ENCODE measurements around the gene GFOD2.

Gene GFOD2

DNA sequence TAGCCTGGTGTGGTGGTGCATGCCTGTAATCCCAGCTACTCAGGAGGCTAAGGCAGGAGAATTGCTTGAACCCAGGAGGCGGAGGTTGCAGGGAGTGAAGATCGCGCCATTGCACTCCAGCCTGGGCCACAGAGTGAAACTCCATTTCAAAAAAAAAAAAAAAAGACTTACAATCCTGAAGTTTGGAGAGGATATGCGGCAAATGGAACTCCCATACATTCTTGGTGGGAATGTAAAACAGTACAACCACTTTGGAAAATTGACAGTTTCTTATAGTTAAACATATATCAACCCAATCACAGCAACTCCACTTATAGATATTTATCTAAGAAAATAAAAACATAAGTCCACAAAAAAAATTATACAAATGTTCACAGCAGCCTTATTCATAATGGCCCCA, 11.9 kb downstream of the GFOD2 start:
- ATAC-seq: no peak
- TF ChIP-seq GLIS3 (CRISPR knock-in tag; IDR thresholded peaks at IDR 0.05) (no peak), TCF4 (CRISPR knock-in tag; IDR thresholded peaks at IDR 0.05; ENCODE audit: borderline replicate concordance) (no peak), CSRNP3 (CRISPR knock-in tag; IDR thresholded peaks at IDR 0.05) (no peak), CSDC2 (CRISPR knock-in tag; IDR thresholded peaks at IDR 0.05) (no peak), OSR1 (CRISPR knock-in tag; IDR thresholded peaks at IDR 0.05) (no peak), ESRRG (CRISPR knock-in tag; IDR thresholded peaks at IDR 0.05) (no peak)

- TF ChIP-seq ISL1 (CRISPR knock-in tag; IDR thresholded peaks at IDR 0.05) (no peak), RARB (CRISPR knock-in tag; IDR thresholded peaks at IDR 0.05) (no peak), ZNF8 (CRISPR knock-in tag; IDR thresholded peaks at IDR 0.05) (no peak), SNAI2 (CRISPR knock-in tag; IDR thresholded peaks at IDR 0.05) (no peak), ZC3H10 (CRISPR knock-in tag; IDR thresholded peaks at IDR 0.05) (no peak)
- TF ChIP-seq, protein P1, sequence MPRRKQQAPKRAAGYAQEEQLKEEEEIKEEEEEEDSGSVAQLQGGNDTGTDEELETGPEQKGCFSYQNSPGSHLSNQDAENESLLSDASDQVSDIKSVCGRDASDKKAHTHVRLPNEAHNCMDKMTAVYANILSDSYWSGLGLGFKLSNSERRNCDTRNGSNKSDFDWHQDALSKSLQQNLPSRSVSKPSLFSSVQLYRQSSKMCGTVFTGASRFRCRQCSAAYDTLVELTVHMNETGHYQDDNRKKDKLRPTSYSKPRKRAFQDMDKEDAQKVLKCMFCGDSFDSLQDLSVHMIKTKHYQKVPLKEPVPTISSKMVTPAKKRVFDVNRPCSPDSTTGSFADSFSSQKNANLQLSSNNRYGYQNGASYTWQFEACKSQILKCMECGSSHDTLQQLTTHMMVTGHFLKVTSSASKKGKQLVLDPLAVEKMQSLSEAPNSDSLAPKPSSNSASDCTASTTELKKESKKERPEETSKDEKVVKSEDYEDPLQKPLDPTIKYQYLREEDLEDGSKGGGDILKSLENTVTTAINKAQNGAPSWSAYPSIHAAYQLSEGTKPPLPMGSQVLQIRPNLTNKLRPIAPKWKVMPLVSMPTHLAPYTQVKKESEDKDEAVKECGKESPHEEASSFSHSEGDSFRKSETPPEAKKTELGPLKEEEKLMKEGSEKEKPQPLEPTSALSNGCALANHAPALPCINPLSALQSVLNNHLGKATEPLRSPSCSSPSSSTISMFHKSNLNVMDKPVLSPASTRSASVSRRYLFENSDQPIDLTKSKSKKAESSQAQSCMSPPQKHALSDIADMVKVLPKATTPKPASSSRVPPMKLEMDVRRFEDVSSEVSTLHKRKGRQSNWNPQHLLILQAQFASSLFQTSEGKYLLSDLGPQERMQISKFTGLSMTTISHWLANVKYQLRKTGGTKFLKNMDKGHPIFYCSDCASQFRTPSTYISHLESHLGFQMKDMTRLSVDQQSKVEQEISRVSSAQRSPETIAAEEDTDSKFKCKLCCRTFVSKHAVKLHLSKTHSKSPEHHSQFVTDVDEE (CRISPR knock-in tag; IDR thresholded peaks at IDR 0.05): no peak
- no peak for ATAC-seq
These were observed 15.0 kb downstream of the GFOD2 start for GRCh38 chr16:67704110-67704509.

GRCh38 chr16:67703626-67704025, 15.5 kb downstream of the GFOD2 start:
- no peak for ATAC-seq
- TF ChIP-seq CSDC2 (CRISPR knock-in tag; IDR thresholded peaks at IDR 0.05): no peak
- TF ChIP-seq, protein P2, sequence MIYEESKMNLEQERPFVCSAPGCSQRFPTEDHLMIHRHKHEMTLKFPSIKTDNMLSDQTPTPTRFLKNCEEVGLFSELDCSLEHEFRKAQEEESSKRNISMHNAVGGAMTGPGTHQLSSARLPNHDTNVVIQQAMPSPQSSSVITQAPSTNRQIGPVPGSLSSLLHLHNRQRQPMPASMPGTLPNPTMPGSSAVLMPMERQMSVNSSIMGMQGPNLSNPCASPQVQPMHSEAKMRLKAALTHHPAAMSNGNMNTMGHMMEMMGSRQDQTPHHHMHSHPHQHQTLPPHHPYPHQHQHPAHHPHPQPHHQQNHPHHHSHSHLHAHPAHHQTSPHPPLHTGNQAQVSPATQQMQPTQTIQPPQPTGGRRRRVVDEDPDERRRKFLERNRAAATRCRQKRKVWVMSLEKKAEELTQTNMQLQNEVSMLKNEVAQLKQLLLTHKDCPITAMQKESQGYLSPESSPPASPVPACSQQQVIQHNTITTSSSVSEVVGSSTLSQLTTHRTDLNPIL (CRISPR knock-in tag; IDR thresholded peaks at IDR 0.05; ENCODE audit: low read depth): no peak
- TF ChIP-seq, protein P1 (CRISPR knock-in tag; IDR thresholded peaks at IDR 0.05): no peak
- TF ChIP-seq TCF4 (CRISPR knock-in tag; IDR thresholded peaks at IDR 0.05; ENCODE audit: borderline replicate concordance): no peak
- no peak for TF ChIP-seq ARNTL (CRISPR knock-in tag; IDR thresholded peaks at IDR 0.05; ENCODE audit: borderline replicate concordance, low read depth)

- ATAC-seq: no peak
- TF ChIP-seq SNAI2 (CRISPR knock-in tag; IDR thresholded peaks at IDR 0.05) (no peak), TOX (CRISPR knock-in tag; IDR thresholded peaks at IDR 0.05; ENCODE audit: borderline replicate concordance) (no peak), RARB (CRISPR knock-in tag; IDR thresholded peaks at IDR 0.05) (no peak), ZNF70 (CRISPR knock-in tag; IDR thresholded peaks at IDR 0.05) (no peak), ARNTL (CRISPR knock-in tag; IDR thresholded peaks at IDR 0.05; ENCODE audit: borderline replicate concordance, low read depth) (no peak), ZFP3 (CRISPR knock-in tag; IDR thresholded peaks at IDR 0.05) (no peak)
- TF ChIP-seq, protein P3, sequence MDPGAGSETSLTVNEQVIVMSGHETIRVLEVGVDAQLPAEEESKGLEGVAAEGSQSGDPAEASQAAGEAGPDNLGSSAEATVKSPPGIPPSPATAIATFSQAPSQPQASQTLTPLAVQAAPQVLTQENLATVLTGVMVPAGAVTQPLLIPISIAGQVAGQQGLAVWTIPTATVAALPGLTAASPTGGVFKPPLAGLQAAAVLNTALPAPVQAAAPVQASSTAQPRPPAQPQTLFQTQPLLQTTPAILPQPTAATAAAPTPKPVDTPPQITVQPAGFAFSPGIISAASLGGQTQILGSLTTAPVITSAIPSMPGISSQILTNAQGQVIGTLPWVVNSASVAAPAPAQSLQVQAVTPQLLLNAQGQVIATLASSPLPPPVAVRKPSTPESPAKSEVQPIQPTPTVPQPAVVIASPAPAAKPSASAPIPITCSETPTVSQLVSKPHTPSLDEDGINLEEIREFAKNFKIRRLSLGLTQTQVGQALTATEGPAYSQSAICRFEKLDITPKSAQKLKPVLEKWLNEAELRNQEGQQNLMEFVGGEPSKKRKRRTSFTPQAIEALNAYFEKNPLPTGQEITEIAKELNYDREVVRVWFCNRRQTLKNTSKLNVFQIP (CRISPR knock-in tag; IDR thresholded peaks at IDR 0.05; ENCODE audit: borderline replicate concordance, low read depth): no peak
- TF ChIP-seq, protein P2 (CRISPR knock-in tag; IDR thresholded peaks at IDR 0.05; ENCODE audit: low read depth): no peak
These were observed 17.0 kb downstream of the GFOD2 start for GRCh38 chr16:67702130-67702529.

Measured in SK-N-SH treated with all-trans-retinoic acid at 6 μM for 48 hours (cell line).